Tongue (tissue), 2 donors: ENCODE results near the gene ENGASE. TPM values are rescaled to one million over a fixed set of nuclear protein-coding genes. Genes with fewer than 3 reads are reported as not detected.

Experiments
- DNase-seq: peaks from one replicate; pipeline ENCODE4 v3.0.0-alpha.2; 2015
- total RNA-seq: library from RNA; depleted of rRNA; stranded (reverse); fragments of >200 nt; gene quantifications from one replicate; pipeline ENCODE4 v1.2.3, GENCODE V29; 2014

The ENGASE gene
- total RNA-seq, 1 donor from 2014 or later: 18.8 TPM

DNA sequence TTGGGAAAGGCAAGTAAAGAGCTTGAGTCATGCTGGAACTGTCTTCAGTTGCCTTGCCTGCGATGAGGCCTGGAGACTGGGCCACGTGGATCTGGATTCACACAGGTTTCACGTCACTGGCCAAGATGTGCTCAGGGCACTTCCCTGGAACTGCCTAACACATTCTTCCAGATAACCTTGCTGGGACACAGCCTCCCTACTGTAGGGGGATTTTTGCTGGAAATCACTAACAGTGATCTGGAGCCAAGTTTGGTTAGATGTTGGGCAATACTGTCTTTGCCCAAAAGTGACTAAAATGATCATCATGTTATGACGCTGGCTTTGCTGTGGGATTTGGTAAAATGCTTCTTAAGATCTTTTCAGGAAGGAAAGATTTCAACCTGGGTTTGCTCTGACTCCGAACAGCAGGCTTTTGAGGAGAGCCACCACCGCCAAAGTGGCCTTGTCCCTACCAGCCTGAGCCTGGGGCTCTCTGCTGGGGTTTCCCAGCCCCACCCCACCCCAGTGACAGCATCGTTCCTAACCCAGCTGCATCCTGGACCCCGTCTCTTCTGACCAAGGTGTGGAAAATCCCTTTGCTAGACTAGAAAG lies 36.0 kb upstream of the ENGASE start:
- DNase-seq: no peak

- DNase-seq: no peak
Observed at GRCh38 chr17:79039171-79039570, 35.5 kb upstream of the ENGASE start.

DNA sequence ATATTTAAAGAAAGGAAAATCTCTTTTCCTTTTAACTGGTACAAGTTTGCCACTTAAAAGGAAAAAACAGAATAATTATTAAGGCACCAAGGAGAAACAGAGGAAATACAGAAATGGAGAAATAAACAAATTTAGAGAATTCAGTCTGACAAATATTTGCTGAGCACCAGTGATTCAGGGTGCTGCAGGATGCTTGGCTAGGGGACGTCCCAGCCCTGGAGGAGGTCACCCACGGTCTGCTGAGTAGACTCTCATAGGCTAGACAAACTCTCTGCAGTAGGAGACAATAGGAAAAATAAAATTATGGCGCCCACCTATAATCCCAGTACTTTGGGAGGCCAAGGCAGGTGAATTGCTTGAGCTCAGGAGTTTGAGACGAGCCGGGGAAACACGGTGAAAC lies 34.7 kb upstream of the ENGASE start:
- no peak for DNase-seq

DNA sequence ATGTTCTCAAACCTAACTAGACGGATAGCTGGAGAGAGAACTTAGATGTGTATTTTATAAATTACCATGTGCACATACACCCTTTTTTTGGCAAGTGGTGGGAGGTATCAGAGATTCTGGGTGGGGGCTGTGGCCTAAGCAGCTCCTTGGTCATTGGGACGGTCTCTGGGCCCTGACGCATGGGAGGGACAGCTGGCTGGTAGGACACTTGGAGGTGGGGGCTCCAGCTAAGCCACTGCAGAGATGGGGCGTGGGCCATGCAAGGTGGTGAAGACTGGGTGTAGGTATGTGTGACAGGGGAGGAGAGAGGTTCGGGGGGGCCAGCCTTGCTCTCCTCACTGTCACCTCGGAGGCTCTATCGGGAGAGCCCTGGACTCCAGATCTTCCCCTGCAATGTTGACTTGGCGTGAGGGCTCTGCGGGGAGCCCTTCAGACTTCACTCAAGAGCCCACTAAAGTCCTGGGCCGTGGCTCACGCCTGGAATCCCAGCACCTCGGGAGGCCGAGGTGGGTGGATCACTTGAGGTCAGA lies 33.5 kb upstream of the ENGASE start:
- DNase-seq: no peak

- no peak for DNase-seq
Observed at GRCh38 chr17:79041723-79042420, 32.8 kb upstream of the ENGASE start.

GRCh38 chr17:79042421-79043190 lies 32.0 kb upstream of the ENGASE start:
- peak; percentile 58 for DNase-seq

DNA sequence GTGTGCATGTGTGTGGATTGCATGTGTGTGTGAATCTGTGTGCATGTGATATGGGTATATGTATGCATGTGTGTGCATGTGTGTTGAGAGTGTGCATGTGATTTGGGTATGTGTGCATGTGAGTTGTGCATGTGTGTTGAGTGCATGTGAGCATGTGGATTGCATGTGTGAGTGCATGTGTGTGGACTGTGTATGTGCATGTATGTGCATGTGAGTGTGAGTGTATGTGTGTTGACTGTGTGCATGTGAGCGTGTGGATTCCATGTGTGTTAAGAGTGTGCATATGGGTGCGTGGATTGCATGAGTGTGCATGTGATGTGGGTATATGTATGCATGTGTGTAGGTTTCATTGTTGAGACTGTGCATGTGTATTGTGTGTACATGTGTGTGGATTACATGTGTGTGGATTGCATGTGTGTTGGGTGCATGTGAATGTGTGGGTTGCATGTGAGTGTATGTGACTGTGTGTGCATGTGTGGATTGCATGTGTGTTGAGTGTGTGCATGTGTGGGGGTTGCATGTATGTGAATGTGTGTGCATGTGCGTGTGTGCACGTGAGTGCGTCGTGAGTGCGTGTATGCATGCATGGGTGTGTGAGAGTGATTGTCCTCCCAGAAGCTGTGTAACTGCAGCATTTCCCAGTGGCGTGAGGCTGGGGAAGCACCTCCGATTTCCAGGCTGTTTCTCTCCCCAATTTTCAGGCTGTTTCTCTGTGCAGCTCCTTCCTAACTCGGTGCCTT lies 31.3 kb upstream of the ENGASE start:
- no peak for DNase-seq

DNA sequence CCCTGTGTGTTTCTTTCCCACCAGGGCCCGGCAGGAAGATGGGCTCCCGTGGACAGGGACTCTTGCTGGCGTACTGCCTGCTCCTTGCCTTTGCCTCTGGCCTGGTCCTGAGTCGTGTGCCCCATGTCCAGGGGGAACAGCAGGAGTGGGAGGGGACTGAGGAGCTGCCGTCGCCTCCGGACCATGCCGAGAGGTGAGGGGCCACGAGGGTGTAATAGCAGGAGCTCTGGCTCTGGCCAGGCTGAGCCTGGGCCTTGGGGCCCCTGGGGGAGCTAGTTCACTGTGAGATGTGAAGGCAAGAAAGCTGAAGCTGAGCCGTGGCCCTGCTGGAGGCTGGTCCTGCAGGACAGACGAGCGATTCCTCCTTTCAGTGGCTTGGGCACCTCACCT lies 30.7 kb upstream of the ENGASE start:
- DNase-seq: no peak

GRCh38 chr17:79044462-79044861 lies 30.2 kb upstream of the ENGASE start:
- DNase-seq: no peak

GRCh38 chr17:79045001-79045729 lies 29.5 kb upstream of the ENGASE start:
- no peak for DNase-seq

DNA sequence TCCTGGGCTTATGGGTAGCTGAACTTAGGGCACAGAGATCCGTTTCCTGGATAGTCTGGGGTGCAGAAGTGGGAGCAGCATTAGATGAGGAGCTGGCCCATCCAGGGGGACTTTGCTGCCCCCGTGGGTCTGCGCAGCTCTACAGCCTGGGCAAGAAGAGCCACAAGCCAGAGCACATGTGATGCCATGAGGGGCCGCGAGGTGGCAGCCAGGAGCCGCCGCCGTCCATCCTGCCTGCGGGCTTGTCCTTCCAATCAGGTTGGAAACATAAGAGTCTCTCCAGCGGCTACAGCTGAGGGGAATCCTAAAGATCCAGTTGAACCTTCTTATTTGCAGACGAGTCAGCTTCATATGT lies 28.8 kb upstream of the ENGASE start:
- peak; percentile 86 for DNase-seq

- DNase-seq: no peak
Observed at GRCh38 chr17:79046197-79046915, 28.3 kb upstream of the ENGASE start.

DNA sequence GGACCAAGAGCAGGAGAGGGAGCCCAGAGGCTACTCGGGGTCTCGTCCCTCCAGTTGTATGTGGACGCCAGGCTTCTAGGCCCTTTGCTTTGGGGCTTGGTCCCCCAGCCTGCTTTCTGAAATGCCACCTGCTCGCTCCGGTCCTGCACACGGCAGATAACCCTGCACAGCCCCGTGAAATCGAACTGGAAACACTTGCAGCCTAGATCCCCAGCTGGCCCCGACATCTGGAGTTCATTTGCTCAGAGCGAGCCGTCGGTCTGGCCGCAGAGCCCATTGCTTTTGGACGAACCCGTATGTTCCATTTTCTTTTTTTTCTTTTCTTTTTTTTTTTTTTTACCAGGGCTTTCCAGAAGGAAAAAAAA lies 27.7 kb upstream of the ENGASE start:
- peak; percentile 91 for DNase-seq

DNA sequence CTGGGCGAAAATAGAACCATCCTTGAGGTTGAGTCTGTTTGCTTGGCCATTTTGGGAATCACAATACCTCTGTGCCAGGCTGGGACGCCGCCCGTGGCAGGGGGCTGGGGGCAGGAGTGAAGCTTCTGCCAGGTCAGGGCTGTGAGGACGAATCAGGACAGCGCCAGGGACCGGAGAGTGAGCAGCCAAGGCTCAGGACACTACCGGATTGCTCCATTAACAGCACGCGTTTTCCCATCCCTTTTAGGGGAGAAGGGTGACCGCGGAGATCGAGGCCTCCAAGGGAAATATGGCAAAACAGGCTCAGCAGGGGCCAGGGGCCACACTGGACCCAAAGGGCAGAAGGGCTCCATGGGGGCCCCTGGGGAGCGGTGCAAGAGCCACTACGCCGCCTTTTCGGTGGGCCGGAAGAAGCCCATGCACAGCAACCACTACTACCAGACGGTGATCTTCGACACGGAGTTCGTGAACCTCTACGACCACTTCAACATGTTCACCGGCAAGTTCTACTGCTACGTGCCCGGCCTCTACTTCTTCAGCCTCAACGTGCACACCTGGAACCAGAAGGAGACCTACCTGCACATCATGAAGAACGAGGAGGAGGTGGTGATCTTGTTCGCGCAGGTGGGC lies 27.2 kb upstream of the ENGASE start:
- no peak for DNase-seq

GRCh38 chr17:79047923-79048825 lies 26.4 kb upstream of the ENGASE start:
- no peak for DNase-seq

DNA sequence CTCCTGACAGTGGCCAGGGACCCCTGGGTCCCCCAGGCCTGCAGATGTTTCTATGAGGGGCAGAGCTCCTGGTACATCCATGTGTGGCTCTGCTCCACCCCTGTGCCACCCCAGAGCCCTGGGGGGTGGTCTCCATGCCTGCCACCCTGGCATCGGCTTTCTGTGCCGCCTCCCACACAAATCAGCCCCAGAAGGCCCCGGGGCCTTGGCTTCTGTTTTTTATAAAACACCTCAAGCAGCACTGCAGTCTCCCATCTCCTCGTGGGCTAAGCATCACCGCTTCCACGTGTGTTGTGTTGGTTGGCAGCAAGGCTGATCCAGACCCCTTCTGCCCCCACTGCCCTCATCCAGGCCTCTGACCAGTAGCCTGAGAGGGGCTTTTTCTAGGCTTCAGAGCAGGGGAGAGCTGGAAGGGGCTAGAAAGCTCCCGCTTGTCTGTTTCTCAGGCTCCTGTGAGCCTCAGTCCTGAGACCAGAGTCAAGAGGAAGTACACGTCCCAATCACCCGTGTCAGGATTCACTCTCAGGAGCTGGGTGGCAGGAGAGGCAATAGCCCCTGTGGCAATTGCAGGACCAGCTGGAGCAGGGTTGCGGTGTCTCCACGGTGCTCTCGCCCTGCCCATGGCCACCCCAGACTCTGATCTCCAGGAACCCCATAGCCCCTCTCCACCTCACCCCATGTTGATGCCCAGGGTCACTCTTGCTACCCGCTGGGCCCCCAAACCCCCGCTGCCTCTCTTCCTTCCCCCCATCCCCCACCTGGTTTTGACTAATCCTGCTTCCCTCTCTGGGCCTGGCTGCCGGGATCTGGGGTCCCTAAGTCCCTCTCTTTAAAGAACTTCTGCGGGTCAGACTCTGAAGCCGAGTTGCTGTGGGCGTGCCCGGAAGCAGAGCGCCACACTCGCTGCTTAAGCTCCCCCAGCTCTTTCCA lies 25.5 kb upstream of the ENGASE start:
- no peak for DNase-seq

DNA sequence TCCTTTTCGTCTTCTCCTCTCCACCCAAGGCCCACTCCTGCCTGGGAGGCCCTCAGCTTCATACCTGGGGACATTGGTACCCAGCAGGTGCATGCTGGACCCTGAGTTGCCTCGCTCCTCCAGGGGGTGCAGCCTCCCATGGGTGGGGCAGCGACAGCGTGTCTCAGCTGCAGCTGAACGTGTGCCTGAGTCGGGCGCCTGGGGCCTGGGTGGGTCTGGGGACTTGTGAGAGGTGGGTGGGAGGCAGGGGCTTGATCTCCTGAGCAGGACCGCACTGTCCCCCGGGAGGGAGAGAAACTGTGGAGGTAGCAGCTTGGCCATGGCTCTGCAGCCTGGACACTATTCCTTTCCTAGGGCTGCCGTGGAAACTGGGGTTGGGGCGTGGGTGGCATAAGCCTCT lies 24.8 kb upstream of the ENGASE start:
- no peak for DNase-seq

- peak; percentile 77 for DNase-seq
Observed at GRCh38 chr17:79050551-79050950, 24.1 kb upstream of the ENGASE start.

GRCh38 chr17:79051306-79051705 lies 23.3 kb upstream of the ENGASE start:
- no peak for DNase-seq
